HG03571 (cell line): ENCODE data around the gene PRAF2.

Experiments
- ATAC-seq: cut with Tn5 transposase; IDR thresholded peaks from one replicate; pipeline ENCODE4 v1.9.1; 2021; ENCODE audit not compliant: unreplicated experiment

The PRAF2 gene

DNA sequence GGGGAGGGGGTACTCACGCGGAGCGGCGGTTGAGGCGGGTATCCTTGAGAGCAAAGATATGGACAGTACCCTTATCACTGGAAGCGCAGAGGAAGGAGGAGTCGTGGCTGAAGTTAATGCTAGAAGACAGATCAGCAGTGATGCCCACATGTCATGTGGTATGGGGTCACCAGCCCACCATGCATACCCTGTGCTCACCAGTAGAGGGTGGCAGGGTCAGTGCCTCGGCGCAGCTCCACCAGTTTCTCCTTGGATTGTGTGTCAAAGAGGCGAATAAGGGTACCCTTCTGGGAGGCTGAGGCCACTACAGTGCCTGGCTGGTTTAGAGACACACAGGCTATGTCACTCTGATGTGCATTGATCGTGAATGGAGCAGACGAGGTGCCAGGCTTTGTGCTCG, 1.5 kb upstream of the PRAF2 start:
- ATAC-seq, result no peak

DNA sequence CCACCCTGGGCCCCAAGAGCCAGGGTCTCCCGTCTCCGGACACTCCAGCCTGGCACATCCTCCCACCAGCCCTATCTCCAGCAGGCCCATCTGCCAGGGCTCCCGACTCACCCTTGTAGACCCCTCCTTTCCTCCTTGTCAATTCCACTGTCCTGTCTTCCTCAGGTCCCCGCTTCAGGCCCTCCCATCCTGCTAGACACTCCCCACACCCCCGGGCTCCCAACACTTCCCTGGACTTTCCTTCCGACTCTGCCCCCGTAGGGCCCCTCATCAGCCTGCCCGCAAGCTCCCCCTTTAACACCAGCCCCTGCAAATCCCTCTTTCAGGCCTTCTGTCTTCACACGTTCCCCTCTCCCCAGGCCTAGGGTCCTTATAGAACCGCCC, 1.1 kb downstream of the PRAF2 start:
- ATAC-seq, result no peak

DNA sequence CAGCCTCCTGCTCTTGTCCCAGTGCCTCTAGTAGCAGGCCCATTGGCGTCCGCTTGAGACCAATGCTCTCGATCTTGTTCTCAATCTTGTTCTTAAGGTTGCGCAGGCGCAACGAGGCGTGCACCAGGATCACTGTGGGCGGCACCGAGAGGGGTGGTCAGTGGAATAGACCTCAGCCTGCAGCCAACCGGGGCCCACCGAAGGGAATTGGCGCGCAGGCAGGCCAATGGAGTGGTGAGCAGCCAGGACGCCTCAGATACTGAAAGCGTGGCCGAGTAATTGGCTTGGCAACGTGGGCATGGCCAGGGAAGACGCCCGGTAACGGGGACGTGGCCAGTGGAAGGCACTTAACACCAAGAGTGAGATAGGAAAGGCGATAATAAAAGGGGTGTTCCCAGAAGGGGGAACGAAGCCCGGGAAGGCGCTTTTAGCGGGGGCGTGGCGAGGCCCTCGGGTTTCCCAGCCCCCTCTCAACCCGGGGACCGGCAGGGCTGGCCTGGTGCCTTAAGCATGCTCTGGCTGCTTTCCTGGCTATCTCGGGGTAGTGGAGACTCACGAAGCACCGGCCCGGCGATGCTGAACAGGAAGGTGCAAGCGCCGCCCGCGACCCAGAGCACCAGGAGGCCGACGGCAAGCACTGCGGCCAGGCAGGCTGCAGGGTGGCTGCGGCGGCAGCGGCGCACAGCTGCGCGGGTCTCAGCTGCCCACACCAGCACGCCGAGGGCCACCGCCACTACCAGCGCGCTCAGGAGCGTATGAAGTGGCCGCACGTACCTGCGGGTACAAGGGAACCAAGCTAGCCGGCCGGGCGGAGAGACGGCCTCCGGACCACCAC, 1.7 kb downstream of the PRAF2 start:
- ATAC-seq, result no peak

DNA sequence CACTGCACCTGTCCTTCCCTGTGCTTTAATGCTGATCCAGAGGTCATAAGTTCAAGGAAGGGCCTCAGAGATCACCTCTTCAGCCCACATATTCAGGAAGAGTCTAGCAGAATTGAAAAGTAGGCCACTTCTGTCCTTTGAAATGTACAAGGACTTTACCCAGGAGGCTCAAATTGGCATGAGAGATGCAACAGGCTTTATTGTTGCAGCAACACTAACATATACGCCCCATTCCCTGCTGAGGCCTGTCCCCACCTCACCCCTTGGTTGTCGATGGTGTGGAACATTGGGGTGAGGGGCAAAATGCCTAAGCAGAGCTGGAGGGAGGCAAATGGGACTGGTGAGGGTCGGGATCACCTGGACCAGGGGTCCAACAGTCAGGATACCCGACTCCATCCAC, 2.8 kb downstream of the PRAF2 start:
- no peak for ATAC-seq

DNA sequence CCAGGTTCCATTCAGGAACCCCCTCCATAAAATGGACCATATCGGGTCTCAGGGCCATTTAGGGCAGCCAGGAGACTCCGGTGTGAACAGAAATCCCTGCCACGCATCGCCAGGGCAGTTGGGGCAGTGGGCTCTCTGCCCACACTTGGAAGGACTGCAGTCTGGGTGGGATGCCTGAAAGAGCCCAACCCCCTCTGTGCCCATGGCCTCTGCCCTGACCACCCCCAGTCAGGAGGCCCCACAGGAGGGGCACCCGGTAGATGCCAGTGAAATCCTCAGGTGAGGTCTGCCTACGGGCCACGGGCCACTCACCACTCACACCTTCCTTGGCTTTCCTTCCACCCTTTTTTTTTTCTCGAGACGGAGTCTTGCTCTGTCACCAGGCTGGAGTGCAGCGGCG, 4.8 kb downstream of the PRAF2 start:
- no peak for ATAC-seq

DNA sequence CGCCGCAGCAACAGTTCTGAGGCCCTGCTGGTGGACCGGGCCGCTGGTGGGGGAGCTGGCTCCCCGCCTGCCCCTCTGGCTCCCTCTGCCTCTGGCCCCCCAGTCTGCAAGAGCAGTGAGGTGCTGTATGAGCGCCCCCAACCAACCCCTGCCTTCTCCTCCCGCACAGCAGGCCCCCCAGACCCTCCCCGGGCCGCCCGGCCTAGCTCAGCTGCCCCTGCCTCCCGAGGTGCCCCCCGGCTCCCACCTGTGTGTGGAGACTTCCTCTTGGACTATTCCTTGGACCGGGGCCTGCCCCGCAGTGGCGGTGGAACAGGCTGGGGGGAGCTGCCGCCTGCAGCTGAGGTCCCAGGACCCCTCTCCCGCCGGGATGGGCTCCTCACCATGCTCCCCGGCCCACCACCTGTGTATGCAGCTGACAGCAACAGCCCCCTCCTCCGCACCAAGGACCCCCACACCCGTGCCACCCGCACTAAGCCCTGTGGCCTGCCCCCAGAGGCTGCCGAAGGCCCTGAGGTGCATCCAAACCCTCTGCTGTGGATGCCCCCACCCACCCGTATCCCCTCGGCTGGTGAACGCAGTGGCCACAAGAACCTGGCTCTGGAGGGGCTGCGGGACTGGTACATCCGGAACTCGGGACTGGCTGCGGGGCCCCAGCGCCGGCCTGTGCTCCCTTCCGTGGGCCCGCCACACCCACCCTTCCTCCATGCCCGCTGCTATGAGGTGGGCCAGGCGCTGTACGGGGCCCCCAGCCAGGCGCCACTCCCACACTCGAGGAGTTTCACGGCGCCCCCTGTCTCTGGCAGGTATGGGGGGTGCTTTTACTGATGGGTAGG, 6.3 kb downstream of the PRAF2 start:
- no peak for ATAC-seq

DNA sequence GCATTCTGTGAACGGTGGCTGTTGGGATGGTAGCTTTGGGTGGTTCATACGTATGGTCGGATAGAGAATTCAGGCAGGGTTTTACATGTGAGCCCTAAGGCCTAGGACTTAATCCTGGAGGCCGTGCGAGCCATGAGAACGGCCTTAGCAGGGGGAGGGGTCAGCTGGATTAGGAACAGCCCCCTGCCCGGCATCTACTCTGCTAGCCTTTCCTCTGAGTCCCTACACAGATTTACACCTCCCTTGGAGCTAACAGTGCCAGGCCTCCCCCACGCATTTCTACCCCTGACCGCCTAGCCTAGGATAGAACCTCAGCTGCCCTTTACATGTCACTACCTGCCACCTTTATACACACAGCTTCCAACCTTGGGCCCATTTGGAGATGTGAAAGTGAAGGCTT, 7.1 kb downstream of the PRAF2 start:
- ATAC-seq, result no peak

DNA sequence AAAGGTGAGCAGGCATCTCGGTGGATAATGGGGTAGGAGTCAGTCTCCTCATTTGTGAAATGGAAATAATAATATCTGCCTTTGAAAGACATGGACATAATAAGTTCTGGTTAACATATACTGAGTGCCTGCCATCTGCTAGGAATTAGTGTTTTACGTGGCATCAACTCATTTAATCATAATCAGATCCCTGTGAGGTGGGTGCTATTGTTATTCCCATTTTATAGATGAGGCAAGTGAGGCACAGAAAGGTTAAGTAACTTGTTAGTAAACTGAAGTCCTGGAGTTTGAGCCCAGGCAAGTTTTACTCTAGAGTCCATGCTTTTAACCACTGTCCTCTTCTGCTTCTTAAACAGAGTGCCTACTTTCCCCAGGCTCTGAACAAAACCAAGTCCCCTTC, 7.5 kb downstream of the PRAF2 start:
- ATAC-seq, result no peak

DNA sequence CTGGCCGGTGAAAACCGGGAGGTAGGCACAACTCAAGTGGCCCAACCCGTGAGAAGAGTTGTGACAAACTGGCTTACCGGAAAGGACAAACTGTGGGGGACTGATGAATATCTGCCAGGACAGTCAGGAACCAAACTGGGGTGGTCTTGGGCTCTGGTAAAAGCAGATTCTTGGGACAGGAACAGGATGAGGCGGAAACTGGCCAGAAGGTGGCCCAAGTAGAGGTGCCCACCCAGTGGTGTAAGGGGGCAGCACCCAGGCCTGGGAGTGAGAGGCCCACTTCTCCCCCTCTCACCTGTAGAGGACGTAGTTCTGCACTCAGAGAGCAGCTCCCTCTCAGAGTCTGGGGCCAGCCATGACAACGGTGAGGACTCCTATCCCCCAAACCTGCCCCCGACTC, 9.1 kb downstream of the PRAF2 start:
- ATAC-seq, result no peak

DNA sequence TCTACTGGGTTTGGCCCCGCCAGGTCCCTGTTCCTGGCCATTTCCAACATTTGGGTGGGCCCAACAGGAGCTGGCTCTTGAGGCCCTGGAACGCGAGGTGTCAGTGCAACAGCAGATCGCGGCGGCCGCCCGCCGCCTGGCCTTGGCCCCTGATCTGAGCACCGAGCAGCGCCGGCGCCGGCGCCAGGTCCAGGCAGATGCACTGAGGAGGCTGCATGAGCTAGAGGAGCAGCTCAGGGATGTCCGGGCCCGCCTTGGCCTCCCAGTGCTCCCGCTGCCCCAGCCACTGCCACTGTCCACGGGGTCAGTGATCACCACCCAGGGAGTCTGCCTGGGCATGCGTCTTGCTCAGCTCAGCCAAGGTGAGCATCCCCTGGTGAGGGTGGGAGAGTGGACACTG, 9.5 kb downstream of the PRAF2 start:
- ATAC-seq, result no peak

DNA sequence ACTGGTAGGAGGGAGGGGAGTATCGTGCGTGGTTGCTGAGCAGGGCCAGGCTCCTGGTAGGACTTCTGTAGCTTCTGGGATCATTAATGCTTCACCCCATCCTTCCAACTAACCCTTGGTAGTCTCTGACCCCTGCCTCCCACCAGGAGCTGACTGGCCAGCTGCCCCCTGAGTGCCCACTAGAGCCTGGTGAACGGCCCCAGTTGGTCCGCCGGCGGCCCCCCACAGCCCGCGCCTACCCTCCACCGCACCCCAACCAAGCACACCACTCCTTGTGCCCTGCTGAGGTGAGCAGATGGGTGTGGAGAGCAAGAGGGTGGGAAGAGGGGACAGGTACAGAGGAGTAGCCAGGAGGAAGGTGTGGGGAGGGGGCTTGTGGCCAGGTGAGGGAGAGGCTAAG, 10.1 kb downstream of the PRAF2 start:
- no peak for ATAC-seq

DNA sequence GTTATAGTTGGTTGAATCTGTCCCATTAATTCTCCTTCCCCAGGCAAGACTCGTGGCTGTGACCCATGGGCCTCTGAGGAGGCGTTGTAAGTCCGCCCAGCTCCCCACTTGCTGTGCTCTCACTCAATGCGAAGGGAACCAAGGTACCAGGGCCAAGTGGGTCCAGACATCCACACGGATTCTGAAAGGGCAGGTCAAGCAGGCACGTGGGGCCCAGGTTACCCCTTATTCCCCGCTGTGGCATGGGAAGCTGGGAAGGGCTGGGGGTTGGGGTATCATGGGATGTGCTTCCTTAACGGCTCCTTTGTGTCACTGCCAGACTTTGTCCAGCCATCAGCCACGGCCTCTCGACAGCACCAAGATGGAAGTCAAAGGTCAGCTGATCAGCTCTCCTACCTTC, 11.9 kb downstream of the PRAF2 start:
- no peak for ATAC-seq

DNA sequence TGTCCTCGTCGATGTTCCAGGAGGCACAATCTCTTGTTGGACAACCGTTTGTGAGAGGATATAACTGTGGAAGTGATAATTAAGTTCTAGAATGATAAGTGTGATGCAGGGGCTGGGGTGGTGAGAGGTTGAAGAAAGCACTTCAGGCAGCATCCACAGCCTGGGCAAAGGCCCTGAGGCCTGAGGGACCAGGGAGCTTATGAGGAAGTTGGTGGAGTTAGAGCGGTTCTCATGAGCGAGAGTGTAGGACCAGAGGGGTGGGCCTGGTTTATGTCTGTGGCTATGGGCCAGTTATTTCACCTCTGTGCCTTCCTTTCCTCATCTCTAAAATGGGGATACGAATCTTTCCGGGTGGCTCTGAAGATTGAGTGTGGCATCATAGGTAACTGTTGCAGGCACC, 12.3 kb downstream of the PRAF2 start:
- ATAC-seq, result no peak

DNA sequence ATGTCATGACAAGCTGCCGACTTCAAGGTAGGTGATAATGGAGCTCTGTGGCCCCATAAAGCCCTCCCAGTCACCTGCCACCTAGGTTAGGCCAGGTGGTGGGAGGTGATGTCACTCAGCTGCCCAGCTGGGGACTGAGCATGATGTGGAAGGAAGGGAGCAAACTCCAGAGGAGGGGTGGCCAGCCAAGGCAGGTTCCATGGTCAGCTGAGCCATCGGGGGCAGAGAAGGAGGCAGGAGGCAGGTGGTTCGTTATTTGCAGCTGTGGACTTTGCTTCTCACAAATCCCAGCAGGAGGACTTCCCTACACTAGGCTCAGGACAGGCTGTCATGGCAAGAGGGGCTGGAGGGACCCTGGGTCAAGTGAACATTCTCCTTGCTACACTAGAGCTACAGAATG, 12.9 kb downstream of the PRAF2 start:
- ATAC-seq, result no peak

DNA sequence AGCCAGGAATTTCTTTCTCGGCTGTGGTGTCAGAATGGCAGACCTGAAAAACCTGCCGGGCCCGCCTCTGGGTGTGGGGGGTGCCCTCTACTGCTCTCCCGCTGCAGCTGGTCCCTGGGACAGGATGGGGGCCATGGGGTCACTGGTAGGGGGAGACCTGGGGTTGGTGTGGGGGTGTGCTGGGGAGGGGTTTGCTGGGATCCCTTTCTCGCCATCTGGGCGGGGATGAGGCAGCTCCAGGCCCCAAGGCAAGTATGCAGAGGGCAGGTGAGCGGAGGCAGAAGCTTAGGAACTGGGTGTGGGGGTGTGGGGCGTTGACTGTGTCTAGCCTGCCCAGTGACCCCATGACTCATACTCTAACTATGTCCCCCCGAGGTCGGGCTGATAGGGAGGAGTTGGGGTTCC, 14.1 kb downstream of the PRAF2 start:
- ATAC-seq, result no peak

DNA sequence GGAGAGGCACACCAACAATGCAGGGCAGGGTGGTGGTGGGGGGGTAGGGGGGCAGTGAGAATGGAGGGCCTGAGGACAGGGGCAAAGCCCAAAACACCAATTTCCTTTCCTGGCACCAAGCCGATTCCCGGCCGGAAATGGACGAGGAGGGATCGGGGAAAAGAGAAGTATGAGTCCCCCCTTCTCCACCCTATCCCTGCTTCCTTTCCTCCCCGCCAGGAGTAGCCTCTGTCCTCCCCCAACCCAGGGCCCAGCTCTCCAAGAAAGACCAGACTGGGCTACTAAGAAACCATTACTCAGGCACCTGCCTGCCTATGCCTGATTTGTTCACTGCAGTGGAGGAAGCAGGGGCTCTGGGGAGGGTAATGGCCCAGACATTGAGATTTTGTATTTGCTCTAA, 14.6 kb downstream of the PRAF2 start:
- ATAC-seq, result no peak

DNA sequence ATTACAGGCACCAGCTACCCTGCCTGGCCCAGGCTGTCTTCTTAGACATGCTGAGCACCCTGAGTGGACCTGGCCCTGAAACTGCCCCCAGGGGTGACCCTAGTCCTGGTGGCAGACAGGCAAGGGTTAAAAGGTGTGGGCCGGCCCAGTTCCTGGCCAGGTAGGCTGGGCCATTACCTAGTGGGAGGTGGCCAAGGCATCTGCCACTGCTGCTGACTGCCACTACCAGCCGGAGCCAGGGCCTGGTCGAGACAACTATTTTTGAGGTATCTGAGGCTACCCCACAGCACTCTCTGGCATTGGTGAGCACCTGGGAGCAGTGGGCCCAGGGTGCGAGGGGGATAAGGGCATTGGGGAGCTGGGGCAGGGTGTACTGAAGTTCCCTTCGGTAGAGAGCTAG, 15.0 kb downstream of the PRAF2 start, which contains the start of gene CCDC120:
Gene CCDC120 (plus strand): TSS at position 206 of the 400 bp plus-strand sequence. CDS start 3,043 bp downstream, outside the sequence.
- no peak for ATAC-seq

DNA sequence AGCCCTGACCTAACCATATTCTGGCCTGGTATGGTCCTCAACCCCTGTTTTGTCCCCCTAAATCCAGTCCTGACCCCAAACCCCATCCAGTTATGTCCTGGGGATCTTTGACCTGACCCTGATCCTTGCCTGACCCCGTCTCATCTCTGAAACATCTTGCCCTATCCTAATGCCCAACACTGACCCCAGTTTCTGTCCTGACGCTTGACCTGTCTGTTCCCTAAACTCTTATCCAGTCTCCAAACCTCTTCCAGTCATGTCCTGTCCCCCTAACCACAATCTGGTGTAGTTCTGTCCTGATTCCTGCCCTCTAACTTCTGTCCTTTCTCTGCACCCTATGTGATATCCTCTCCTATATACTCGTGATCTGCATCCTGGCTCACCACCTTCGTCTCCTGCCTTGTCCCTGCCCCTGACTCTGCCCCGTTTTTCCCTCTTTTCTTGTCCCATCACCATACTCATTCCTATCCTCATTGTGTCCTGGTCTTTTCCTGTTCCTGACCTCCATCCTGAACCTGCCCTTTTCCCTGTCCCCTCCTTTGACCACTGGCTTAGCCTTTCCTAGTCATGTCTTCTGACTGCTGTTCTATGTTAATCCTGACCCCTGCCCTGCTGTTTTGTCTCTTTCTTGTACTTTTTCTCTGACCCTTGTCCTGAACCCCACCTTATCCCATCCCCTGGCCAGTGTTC, 19.6 kb downstream of the PRAF2 start:
- no peak for ATAC-seq

DNA sequence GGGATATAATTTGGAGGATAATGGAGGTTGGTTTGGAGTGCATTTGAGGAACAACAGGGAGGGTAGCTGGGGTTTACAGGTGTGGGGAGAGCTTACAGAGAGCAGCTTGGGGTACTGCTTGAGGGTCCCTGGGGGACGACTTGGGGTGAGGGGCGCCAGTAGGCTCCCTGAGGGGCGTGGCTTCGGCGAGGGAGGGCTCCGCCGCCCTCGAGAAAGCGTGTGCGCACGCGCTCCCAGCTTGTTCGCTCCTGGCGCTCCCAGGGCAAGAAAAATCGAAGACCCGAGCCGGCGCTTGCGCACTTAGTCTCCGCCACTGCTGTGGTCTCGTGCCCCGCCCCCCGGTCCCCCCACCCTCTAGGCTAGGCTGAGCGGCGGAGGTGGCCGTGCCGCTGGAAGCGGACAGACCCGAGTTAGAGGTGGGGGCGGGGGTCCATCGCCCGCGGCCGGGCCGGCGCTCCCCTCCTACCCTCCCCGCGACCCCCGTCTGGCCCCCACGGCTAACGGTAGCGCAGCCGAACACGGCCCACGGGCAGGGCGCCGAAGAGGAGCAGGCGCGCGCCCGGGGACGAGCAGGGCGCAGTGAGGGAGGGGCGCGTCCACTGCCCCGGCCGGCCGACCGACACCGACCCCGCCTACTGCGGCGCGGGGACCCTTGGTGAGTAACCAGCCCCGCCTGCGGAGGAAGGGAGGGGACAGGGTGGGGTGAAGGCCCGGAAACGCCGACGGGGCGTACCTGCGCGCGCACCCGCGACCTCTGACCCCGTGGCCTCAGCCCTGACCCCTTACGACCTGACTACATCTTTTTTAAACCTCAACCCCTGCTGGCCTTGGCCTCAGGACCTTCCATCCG, 20.4 kb downstream of the PRAF2 start:
- no peak for ATAC-seq

DNA sequence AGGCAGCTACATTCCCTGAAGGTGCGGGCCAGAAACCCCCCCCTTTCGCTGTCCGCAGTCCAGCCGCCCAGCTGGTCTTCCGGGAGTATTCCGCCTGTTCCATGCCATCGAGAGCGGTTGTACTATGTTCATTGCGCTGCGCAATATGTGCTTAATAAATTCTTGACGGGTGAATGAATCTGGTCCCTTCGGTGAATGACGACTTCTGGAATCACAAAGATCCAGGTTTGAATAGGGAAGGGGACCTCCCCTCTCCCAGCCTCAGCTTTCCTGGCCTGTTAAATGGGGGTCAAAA, 29.9 kb downstream of the PRAF2 start:
- ATAC-seq, result no peak
